ENCODE measurements around the gene SPNS2.

DNA sequence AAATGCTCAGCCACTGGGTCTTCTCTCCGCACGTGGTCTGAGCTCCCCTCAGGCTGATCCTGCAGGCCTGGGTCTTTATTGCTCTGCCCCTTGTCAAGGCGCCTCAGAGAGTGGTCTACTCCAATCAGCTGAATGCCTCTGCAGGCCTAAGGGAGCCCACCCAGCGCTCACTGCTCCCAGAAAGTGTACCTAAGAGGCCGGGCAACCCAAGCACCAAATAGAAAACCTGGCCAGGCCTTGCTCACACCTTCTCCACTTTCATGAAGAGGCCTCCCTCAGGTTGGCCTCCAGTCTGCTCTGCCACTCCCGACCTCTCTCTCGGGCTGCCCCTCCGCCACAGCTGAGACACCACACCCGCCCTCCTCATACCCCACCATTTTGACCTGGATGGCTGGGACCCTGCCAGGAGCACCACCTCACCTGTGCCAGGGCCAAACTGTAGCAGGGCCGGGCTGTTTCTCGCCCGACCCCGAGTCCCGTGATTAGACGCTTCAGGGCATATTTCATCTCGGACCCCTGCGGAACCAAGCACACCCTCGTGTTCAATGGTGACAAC lies 55.8 kb downstream of the SPNS2 start:
- TF ChIP-seq, protein P1, sequence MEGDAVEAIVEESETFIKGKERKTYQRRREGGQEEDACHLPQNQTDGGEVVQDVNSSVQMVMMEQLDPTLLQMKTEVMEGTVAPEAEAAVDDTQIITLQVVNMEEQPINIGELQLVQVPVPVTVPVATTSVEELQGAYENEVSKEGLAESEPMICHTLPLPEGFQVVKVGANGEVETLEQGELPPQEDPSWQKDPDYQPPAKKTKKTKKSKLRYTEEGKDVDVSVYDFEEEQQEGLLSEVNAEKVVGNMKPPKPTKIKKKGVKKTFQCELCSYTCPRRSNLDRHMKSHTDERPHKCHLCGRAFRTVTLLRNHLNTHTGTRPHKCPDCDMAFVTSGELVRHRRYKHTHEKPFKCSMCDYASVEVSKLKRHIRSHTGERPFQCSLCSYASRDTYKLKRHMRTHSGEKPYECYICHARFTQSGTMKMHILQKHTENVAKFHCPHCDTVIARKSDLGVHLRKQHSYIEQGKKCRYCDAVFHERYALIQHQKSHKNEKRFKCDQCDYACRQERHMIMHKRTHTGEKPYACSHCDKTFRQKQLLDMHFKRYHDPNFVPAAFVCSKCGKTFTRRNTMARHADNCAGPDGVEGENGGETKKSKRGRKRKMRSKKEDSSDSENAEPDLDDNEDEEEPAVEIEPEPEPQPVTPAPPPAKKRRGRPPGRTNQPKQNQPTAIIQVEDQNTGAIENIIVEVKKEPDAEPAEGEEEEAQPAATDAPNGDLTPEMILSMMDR (IDR thresholded peaks at IDR 0.05): no peak
- no peak for TF ChIP-seq SIN3A (IDR thresholded peaks at IDR 0.05; ENCODE audit: borderline replicate concordance, low read depth, low read length)
- TF ChIP-seq, protein P2, sequence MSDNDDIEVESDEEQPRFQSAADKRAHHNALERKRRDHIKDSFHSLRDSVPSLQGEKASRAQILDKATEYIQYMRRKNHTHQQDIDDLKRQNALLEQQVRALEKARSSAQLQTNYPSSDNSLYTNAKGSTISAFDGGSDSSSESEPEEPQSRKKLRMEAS (IDR thresholded peaks at IDR 0.05; ENCODE audit: low read depth): no peak

All from SK-N-SH (cell line).